ENCODE results near the gene YDJC.
"Not testable (repeated sequence)": the region's sequence is repeated elsewhere in the genome, so short reads cannot be mapped to it uniquely, and the experiment has no call there.

YDJC gene

DNA sequence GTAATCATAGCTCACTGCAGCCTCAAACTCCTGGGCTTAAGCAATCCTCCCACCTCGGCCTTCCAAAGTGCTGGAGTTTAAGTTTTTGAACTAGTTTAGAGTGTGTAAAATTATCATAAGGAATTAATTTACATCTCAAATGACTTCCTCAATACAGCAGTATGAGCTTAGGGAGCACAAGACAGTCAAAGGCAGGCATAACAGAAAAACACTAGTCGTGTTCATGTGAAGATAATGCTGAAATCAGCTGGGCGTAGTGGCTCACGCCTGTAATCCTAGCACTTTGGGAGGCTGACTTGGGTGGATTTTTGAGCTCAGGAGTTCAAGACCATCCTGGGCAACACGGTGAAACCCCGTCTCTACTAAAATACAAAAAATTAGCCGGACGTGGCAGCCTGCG is 25.8 kb downstream of the YDJC start:
- no peak for DNase-seq

DNA sequence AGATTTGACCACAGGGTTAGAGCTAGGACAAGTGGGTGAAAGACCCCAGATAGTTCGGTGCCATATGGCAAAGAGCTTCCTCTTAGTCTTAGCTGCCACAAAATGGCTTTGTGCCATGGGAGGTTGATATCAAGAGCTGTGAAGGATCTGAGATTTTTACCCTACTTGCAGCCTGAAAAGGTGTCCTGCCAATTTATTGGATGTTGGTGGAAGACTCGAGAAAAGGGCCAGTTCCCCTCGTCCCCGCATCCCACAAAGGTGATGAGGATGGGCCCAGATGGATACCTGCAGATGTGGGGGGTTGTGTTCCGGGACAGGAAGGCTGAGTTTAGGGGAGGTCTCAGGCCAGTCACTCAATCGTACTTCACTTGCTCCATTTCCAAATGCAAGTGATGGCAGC is 27.2 kb downstream of the YDJC start:
- DNase-seq: no peak

DNA sequence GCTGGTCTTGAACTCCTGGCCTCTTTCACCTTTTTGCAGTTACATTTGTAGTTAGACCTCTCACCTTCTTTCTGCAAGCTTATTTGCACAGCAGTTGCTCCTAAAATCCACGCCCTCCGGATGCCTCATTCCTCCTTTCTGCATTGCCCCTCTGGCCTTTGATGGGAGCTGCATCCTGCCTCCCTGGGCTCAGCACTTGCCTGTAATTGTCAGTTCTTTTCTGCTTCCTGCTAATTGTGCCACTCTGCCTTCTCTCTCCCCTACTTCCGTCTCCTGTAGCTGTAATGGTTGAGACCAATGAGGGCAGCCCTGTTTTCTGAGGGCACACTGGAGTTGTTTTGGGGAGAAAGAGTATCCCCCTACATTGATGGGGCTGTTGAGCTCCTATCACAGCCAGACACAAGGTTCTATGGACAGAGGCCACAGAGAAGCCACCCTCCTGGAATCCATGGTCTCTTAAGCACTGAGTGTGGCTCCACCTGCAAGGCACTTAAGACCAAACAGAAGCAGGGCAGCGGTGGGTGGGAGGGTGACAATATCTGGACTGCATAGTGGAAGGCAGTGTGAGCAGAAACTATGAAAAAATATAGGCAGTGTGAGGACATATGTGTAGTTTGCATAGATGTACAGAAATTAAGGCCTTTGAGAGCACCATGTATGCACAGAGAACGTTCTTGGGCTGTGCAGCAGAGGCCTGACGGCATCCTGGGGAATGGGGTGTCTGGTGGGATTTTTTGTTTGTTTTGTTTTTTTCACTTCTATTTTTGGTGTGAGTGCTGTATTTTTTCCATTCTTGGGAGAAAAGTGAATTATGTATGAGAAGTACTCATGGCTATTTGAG is 30.5 kb downstream of the YDJC start:
- no peak for DNase-seq

DNA sequence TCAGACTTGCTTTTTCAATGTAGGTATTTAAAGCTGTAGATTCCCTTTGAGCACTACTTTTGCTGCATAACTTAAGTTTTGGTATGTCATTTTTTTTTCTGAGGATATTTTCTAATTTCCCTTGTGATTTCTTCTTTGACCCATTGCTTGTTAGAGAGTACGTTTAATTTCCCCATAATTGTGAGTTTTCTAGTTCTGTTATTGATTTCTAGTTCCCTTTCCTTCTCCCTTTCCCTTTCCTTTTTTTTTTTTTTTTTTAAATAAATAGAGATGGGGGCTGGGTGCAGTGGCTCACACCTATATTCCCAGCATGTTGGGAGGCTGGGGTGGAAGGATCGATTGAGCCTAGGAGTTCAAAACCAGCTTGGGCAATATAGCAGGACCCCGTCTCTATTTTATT is 31.5 kb downstream of the YDJC start:
- no peak for DNase-seq

DNA sequence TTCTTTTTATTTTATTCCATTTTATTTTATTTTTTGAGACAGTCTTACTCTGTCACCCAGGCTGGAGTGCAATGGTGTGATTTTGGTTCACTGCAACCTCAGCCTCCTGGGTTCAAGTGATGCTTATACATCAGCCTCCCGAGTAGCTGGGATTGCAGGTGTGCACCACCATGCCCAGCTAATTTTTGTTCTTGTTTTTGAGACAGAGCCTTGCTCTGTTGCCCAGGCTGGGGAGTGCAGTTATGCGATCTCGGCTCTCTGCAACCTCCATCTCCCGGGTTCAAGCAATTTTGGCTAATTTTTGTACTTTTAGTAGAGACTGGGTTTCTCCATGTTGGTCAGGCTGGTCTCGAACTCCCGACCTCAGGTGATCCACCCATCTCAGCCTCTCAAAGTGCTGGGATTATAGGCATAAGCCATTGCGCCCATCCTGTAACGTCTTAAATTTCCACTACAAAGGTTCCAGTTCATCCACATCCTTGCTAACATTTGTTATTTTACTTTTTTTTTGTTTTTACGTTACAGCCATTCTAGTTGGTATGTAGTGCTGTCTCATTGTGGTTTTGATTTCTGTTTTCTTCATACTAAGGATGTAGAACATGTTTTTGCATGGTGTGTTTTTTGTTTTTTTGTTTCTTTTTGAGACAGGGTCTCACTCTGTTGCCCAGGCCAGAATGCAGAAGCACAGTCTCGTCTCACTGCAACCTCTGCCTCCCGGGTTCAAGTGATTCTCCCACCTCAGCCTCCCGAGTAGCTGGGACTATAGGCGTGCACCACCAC is 33.3 kb downstream of the YDJC start:
- DNase-seq: not testable (repeated sequence)

DNA sequence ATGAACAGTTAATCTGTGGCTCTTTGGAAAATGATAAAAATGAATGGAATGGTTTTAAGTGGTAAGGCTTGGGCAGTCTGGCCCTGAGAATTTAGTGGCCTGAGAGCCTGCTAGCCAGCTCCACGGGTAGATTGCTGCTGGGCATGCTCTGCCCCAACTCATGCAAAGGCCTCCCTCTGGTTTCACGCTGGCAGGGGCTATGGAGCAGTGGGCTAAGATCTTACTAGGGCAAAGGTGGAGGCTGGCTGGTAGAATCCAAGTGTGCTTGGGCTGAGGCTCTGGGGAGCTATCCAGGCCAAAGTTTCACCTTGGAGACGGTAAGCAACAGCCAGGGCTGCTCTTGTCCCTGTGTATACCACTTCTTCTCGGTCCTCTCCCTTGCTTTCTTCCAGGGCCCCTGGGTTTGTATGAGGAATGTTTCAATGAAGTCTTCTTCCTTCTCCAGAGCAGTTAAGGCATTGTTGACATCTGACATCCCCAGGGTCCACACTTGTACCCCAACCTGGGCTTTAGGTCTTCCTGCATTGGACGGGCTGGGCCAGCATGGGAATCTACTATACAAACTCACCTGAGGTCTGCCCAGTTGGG is 34.9 kb downstream of the YDJC start:
- DNase-seq: no peak

DNA sequence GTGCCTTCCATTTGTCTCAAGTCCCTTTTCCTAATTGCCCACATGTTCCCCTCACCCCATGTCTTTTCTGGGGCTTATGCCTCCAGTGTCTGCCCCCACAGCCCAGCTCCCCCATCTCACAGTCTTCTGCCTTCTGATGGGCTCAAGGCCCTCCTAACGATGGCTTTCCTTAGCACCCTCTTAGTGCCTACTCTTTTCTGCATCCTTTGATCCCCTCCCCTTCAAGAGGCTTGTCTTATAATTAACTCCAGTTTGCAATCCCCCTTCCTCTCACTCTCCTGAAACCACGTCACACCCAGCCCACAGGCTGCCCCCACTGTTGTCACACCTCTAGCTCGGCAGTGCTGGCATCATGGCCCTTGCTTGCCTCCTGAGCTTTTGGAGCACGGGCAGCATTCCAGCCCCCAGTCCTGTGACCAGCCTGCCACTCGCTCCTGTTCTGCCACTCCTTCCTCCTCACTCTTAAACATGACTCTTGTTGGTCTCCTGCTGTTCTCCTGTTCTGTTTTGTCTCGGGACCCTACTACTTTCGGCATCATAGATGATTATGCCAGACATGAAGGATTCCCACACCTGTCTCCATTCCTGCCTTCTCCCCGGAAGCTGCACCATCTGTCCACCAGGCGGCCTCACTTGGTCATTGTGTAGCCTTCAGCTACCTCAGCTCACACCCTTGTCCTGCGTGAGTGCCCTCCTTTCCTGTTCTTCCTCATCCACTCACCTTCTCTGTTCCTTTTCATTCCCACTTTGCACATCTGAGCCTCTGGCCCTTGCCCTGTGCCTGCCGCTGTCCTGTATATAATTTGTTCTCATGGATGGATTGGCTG is 36.2 kb downstream of the YDJC start:
- DNase-seq: no peak

DNA sequence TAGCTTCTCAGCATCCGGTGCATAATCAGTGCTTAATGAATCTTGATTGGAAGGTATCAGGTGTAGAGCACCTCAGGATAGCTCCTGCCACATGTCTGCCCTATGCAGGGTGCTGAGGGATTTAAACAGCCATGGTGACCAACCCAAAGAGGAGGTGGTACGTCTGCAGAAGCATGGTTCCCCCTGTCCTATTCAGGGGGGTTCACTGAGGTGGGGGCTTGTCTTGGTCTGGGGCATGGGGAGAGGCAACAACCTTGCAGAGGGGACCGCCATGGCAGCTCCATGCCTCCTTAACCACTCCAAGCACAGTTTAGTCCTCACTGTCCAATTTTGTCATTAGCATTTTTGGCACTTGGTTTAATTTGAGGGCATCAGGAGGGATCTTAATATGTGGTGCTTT is 37.4 kb downstream of the YDJC start:
- DNase-seq: no peak

DNA sequence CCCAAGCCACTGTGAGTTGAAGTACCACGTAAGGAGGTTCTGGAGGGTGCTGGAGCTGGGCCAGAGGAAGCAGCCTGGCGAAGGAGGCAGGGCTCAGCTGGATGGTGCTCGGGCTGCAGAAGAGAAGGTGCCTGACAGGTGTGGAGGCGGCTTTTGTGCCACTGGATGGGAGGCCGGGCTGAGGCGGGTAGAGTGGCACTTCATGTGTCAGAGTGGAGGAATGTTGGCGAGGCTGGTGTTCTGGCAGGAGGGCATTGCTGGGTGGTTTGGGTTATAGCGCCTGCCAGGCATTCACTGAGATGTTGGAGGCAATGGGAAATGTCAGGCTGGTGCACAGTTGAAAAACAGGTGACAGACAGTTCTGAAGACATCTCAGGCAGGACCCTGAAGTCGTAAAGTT is 38.1 kb downstream of the YDJC start:
- DNase-seq: no peak

DNA sequence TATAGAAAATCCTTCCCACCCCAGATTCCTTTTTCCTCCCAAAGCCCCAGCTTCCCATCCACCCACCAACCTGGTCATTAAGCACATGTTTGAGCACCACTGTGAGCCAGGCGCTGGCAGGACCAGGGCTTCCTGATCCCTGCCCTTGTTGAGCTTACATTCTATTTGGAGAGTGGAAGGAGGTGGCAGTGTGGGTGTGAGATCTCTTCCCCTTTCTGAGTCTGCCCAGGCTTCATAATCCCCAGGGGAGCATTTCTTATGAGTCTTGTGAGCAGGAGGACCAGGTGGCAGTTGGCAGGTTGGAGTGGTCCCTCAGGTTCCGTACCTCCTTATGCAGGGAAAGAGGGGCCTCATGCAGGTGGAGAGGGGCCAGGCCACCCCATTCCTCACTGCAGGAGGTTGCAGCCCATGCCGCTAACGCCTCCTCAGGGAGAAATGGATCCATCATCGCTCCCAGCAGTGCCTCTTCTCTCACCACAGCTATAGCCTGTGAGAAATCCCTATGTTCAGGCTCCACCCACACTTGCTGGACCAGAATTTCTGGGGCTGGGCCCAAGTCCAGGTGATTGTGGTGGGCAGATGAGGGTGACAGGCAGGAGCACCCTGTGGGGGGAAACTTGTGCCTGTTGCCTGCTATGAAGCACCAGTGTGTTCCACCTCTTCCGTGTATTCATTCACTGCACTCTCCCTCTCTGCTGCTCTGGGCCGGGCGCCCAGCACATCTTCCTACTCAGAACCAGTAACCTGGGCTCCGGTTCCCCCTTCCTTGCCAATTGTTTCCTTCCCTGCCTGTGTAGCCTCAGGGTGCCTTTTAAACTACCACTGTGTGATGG is 38.8 kb downstream of the YDJC start:
- DNase-seq: no peak

DNA sequence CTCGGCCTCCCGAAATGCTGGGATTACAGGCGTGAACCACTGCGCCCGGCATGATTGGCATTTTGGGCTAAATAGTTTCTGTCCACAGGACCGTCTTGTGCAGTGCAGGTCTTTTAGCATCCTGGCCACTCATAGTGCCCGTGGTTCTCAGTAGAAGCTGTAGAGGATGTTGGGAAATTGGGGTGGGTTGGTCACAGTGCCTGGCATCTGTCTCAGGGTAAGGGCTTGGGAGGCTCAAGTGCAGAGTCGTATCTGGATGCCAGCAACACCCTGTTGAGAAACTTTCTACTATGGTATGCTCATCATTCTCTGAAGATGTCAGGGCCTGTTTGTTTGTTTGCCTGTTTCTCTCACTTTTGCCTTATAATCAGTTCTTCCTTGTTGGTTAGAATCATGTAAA is 40.4 kb downstream of the YDJC start:
- no peak for DNase-seq

DNA sequence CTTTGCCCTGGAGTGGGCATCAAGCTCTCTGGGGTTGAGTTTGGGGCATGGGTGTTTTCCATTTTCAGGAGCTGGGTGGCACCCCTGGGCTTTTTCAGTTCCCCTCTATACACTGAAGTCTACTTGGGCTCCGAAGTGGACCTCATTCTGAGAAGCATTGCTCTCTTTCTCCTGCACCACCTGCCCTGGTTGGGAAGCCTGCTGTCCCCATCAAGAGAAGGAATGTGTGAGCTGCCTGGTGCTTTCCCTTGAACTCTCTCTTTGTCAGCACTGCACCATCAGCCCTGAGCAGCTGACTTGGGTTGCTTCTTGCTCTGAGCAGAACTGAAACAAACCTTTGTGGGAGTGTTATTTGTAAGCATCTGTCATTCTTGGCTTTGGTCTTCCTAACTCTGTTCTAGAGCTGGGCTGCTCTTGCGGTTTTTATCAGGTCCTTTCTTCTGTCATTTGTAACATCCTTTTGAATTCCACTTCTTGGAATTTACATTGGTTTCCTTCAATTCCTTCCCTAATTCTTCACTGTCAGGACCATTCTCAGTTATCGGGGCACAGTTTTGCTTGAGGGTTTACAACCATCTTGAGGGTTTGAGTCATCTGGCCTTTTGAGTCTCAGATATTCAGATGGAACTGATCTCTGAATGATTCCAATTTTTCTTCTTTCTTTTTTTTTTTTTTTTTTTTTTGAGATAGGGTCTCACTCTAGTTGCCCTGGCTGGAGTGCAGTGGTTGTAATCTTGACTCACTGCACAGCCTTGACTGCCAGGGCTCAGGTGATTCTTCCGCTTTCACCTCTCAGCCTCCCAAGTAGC is 41.8 kb downstream of the YDJC start:
- no peak for DNase-seq

DNA sequence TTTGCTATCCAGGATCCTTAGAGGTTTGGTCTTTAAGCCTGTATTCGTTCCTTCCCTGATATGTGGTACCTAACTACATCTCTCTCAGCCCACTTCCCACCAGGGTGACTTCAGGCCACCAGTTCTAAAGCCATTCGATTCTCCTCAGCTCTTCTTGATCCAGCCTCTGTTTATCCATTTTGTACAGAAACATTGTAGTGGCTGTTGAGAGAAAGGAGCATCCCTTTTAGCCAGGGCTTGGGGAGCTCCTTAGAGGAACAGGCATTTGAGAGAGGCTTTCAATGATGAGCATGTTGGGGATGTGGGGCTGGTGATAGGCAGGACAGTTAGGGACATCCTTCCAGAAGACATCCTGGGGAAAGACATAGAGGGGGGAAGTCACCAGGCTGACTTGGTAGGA is 44.4 kb downstream of the YDJC start:
- DNase-seq: no peak

DNA sequence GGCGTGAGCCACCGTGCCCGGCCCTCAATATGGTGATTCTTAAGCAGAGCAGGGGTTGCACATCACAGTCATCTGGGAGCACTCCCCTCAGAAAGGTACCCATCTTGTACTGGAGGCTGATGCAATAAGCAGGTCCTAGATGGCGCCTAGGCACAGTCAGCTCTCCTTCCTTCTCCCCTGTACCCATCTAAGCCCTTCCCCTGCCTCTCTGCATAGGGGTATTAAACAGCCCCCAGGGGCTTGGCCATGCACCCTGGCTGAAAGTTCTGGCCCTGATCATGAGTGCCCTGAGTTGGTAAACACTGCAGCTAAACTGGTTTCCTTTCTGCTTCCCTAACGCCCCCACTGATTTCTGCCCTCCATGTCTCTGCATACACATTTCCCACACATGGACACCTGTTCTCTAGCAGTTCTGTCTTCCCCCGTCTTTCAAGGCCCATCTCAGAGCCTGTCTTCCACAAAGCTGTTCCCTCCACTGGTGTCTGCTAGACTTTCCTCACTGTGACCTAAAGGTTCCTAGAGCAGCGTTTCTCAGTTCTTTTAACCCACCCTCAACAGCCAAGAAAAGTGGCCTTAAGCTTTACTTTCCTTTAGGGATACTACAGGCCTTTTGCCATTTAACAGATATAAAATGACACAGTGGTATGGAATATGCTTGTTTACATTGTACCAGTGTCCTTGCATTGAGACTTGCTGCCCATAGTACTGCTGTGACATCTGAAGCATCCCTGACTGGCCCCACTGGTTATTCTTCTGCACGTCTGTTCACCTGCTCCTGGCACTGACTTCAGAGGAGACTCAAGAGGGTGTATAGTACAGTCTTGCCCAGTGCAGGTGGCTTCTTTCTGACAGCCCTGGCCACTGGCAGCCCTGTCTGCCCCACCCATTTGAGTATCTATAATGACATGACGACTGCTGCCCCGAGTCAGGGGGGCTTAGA is 46.8 kb downstream of the YDJC start:
- DNase-seq: no peak

DNA sequence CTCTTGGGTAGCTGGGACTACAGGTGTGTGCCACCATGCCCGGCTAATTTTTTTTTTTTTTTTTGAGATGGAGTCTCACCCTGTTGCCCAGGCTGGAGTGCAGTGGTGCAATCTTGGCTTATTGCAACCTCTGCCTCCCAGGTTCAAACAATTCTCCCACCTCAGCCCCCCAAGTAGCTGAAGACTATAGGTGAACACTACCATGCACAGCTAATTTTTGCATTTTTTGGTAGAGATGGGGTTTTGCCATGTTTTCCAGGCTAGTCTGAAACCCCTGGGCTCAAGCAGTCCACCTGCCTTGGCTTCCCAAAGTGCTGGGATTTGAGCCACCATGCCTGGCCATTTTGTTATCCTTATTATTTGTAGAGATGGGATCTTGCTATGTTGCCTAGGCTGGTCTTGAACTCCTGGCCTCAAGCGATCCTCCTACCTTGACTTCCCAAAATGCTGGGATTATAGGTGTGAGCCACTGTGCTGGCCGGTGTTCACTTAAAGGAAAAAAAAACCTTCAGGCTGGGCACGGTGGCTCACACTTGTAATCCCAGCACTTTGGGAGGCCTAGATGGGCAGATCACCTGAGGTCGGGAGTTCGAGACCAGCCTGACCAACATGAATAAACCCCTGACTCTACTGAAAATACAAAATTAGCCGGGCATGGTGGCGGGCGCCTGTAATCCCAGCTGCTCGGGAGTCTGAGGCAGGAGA is 48.7 kb downstream of the YDJC start:
- not testable (repeated sequence) for DNase-seq

DNA sequence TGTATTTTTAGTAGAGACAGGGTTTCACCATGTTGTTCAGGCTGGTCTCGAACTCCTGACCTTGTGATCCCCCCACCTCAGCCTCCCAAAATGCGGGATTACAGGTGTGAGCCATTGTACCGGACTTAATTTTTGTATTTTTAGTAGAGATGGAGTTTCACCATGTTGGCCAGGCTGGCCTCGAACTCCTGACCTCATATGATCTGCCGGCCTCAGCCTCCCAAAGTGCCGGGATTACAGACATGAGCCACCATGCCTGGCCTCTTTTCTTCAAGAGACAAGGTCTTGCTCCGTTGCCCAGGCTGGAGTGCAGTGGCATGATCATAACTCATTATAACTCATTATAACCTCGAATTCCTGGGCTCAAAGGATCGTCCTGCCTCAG is 49.2 kb downstream of the YDJC start:
- DNase-seq: not testable (repeated sequence)

DNA sequence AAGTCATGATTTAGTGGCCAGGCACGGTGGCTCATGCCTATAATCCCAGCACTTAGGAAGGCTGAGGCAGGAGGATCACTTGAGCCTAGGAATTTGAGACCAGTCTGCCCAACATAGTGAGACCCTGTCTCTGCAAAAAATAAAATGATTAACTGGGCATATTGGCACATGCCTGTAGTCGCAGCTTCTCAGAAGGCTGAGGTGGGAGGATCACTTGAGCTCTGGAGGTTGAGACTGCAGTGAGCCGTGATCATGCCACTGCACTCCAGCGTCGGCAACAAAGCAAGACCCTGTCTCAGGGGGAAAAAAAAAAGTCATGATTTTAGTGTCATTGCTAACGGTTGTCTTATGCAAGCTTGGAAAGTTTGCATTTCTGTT is 50.4 kb downstream of the YDJC start:
- no peak for DNase-seq
